Mesenchymal stem cell (in vitro differentiated cells and primary cell): ENCODE data around the gene CCDC169.
A peak's percentile ranks its signal among the peaks of the same experiment; 100 is the strongest.

Experiments used
- DNase-seq: peaks from one replicate; pipeline ENCODE4 v3.0.0-alpha.2; 2013
- H2AFZ ChIP-seq: one replicate; pipeline ENCODE4 v1.6.1; 2013; ENCODE audit warnings: low read depth, mild to moderate bottlenecking, control low read depth, inconsistent platforms, low read length, moderate library complexity
- H2AK5ac ChIP-seq: 2 replicates; pipeline ENCODE4 v1.6.1; 2013; ENCODE audit warnings: low read length, moderate library complexity, mild to moderate bottlenecking, inconsistent platforms; ENCODE audit not compliant: severe bottlenecking
- H2BK120ac ChIP-seq: one replicate; pipeline ENCODE4 v1.6.1; 2013; ENCODE audit warnings: low read depth, mild to moderate bottlenecking, inconsistent platforms, low read length, moderate library complexity
- H2BK12ac ChIP-seq, 2 experiments: one replicate each; pipeline ENCODE4 v1.6.1; 2013; ENCODE audit warnings: inconsistent platforms in 2 of 2, low read length in 2 of 2, mild to moderate bottlenecking in 2 of 2, moderate library complexity in 2 of 2, control low read depth in 1 of 2
- H2BK15ac ChIP-seq: one replicate; pipeline ENCODE4 v1.6.1; 2013; ENCODE audit warnings: mild to moderate bottlenecking, low read depth, inconsistent platforms; ENCODE audit not compliant: poor library complexity, severe bottlenecking
- H2BK5ac ChIP-seq: 2 replicates; pipeline ENCODE4 v1.6.1; 2013; ENCODE audit warnings: low read depth, mild to moderate bottlenecking, low read length, control low read depth, inconsistent platforms; ENCODE audit not compliant: poor library complexity, severe bottlenecking
- H3K14ac ChIP-seq, 2 experiments: one replicate each; pipeline ENCODE4 v1.6.1; 2013; ENCODE audit warnings: inconsistent platforms in 2 of 2, low read length in 2 of 2, control low read depth in 1 of 2, mild to moderate bottlenecking in 1 of 2, moderate library complexity in 1 of 2
- H3K18ac ChIP-seq, 2 experiments: one replicate each; pipeline ENCODE4 v1.6.1; 2013; ENCODE audit warnings: inconsistent platforms in 2 of 2, low read length in 2 of 2, control low read depth in 1 of 2, low read depth in 1 of 2, mild to moderate bottlenecking in 1 of 2
- H3K23ac ChIP-seq, 2 experiments: one replicate each; pipeline ENCODE4 v1.6.1; 2013; ENCODE audit warnings: inconsistent platforms in 2 of 2, low read length in 2 of 2, mild to moderate bottlenecking in 2 of 2, moderate library complexity in 2 of 2, control low read depth in 1 of 2
- H3K27ac ChIP-seq: 2 replicates; pipeline ENCODE4 v1.5.1; 2013; ENCODE audit warnings: mild to moderate bottlenecking, moderate library complexity, low read length, control low read depth, inconsistent platforms; ENCODE audit not compliant: poor library complexity, severe bottlenecking
- H3K27me3 ChIP-seq, 2 experiments: 2 replicates each; pipeline versions ENCODE4 v1.6.1 to v1.7.0; 2013; ENCODE audit warnings: low read length in 2 of 2, mild to moderate bottlenecking in 2 of 2, moderate library complexity in 2 of 2, control low read depth in 1 of 2, inconsistent platforms in 1 of 2; ENCODE audit not compliant: control insufficient read depth in 1 of 2, insufficient read depth in 1 of 2
- H3K36me3 ChIP-seq, 2 experiments: 2 replicates each; pipeline versions ENCODE4 v1.6.1 to v1.7.0; 2013; ENCODE audit warnings: low read length in 2 of 2, control low read depth in 1 of 2, inconsistent platforms in 1 of 2, low read depth in 1 of 2, mild to moderate bottlenecking in 1 of 2; ENCODE audit not compliant: insufficient read depth in 2 of 2, control insufficient read depth in 1 of 2
- H3K4ac ChIP-seq, 2 experiments: one replicate each; pipeline ENCODE4 v1.6.1; 2013; ENCODE audit warnings: inconsistent platforms in 2 of 2, low read length in 2 of 2, mild to moderate bottlenecking in 2 of 2, moderate library complexity in 2 of 2, control low read depth in 1 of 2, low read depth in 1 of 2
- H3K4me1 ChIP-seq: 2 replicates; pipeline ENCODE4 v1.6.1; 2013; ENCODE audit warnings: low read depth, low read length, control low read depth; ENCODE audit not compliant: control insufficient read depth, insufficient read depth
- H3K4me2 ChIP-seq: 2 replicates; pipeline ENCODE4 v1.6.1; 2013; ENCODE audit warnings: low read length, mild to moderate bottlenecking, inconsistent platforms; ENCODE audit not compliant: poor library complexity, severe bottlenecking
- H3K4me3 ChIP-seq, 2 experiments: 2 replicates each; pipeline versions ENCODE4 v1.5.1 to v1.7.0; 2013; ENCODE audit warnings: low read length in 2 of 2, mild to moderate bottlenecking in 2 of 2, control low read depth in 1 of 2, low read depth in 1 of 2; ENCODE audit not compliant: insufficient read depth in 1 of 2
- H3K79me1 ChIP-seq: replicated peaks from 2 replicates; pipeline ENCODE4 v1.6.1; 2013; ENCODE audit warnings: mild to moderate bottlenecking, control low read depth, low read length, inconsistent platforms; ENCODE audit not compliant: poor library complexity, severe bottlenecking
- H3K9ac ChIP-seq: 2 replicates; pipeline ENCODE4 v1.7.0; 2013; ENCODE audit warnings: mild to moderate bottlenecking, low read length, moderate library complexity
- H3K9me3 ChIP-seq: 2 replicates; pipeline ENCODE4 v1.7.0; 2013; ENCODE audit warnings: mild to moderate bottlenecking, low read length; ENCODE audit not compliant: control insufficient read depth
- H4K8ac ChIP-seq: one replicate; pipeline ENCODE4 v1.6.1; 2013; ENCODE audit warnings: inconsistent platforms, mild to moderate bottlenecking, low read length, moderate library complexity
- H4K91ac ChIP-seq: one replicate; pipeline ENCODE4 v1.6.1; 2013; ENCODE audit warnings: mild to moderate bottlenecking, low read length, inconsistent platforms
- WGBS: methylation state at CpG from one replicate; pipeline ENCODE4 v1.1.7; 2013; ENCODE audit warnings: mixed read lengths; 5-methylcytosine and 5-hydroxymethylcytosine counted together

CCDC169 gene

DNA sequence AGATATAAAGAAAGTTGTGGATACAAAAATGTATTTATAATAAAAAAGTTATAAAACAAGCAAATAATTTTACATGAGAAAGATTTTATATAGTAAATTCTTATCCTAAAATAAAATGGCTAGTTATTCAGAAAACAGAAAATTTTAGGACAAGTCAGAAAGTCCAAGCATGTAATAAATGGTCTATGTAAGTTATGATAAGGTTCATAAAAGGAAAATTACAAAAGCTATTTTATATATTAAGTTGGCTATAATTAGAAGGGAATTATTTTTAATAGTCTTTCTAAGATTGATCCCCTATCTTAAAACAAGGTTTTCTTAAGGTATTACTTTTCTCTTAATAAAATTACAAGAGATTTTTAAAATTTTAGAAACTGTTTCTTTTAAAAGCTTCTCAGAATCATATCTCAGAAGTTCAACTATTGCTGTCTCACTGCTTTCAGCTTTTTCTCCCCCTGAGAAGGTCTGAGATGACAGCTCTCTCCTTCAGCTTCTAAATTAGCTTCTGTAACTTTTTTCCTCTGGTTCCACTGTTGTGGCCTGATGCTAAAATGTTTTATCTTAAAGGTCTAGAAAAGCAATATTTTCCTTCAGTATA is 8.7 kb downstream of the CCDC169 start:
- H3K4ac ChIP-seq: no peak overlapping the region
- no peak overlapping the region for H2BK12ac ChIP-seq
- H2BK120ac ChIP-seq: no peak overlapping the region
- no peak overlapping the region for H3K27ac ChIP-seq
- peaks cover 17% of the 10 kb centered on the region for H3K9me3 ChIP-seq
- no peak overlapping the region for H4K8ac ChIP-seq
- H3K9ac ChIP-seq: no peak overlapping the region
- H4K91ac ChIP-seq: no peak overlapping the region
- H3K23ac ChIP-seq: no peak overlapping the region
- no peak overlapping the region for H3K18ac ChIP-seq
- H3K4me2 ChIP-seq: no peak overlapping the region
- H2BK5ac ChIP-seq: no peak overlapping the region
- no peak overlapping the region for H3K14ac ChIP-seq
- H3K79me1 ChIP-seq: no peaks in the 10 kb centered on the region
- H3K27me3 ChIP-seq: no peaks in the 10 kb centered on the region
- no peak overlapping the region for H3K4me3 ChIP-seq
- H2AK5ac ChIP-seq: no peak overlapping the region
- H3K4me1 ChIP-seq: no peaks in the 10 kb centered on the region
- DNase-seq: no peak
- H2AFZ ChIP-seq: no peak overlapping the region
- H2BK15ac ChIP-seq: no peak overlapping the region
- H3K36me3 ChIP-seq: no peaks in the 10 kb centered on the region

DNA sequence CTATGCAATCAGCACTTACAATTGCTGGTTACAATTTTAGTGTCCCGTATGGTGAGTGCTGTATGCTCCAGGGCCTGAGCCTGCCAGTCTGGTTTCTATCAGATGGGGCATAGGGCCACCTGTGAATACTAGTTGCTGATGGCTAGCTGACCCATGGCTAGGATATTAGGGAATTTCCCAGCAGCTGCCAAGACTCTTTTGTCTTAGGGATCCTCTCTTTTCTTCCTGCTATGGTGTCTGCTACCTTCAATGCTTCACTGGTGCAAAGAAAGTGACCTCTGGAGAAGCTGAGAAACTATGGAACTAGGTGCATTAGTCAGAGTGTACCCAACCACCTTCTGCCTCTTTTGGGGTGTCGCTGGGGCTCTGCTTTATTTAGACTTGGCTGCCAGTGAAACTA is 11.6 kb downstream of the CCDC169 start:
- Histone ChIP-seq H2AFZ (no peak overlapping the region), H3K27ac (no peak overlapping the region), H3K23ac (no peak overlapping the region), H4K8ac (no peak overlapping the region), H4K91ac (no peak overlapping the region), H3K18ac (no peak overlapping the region), H3K14ac (no peak overlapping the region), H3K9ac (no peak overlapping the region), H3K36me3 (no peaks in the 10 kb centered on the region), H2BK12ac (no peak overlapping the region), H2BK5ac (no peak overlapping the region), H2AK5ac (no peak overlapping the region), H3K4me1 (no peaks in the 10 kb centered on the region), H3K79me1 (no peaks in the 10 kb centered on the region), H3K4me3 (no peak overlapping the region), H3K9me3 (peaks cover 17% of the 10 kb centered on the region), H3K4me2 (no peak overlapping the region), H3K27me3 (no peaks in the 10 kb centered on the region), H2BK120ac (no peak overlapping the region), H2BK15ac (no peak overlapping the region), H3K4ac (no peak overlapping the region)
- WGBS: 84% methylated on average over 2 of the region's 2 CpGs
- DNase-seq: no peak

DNA sequence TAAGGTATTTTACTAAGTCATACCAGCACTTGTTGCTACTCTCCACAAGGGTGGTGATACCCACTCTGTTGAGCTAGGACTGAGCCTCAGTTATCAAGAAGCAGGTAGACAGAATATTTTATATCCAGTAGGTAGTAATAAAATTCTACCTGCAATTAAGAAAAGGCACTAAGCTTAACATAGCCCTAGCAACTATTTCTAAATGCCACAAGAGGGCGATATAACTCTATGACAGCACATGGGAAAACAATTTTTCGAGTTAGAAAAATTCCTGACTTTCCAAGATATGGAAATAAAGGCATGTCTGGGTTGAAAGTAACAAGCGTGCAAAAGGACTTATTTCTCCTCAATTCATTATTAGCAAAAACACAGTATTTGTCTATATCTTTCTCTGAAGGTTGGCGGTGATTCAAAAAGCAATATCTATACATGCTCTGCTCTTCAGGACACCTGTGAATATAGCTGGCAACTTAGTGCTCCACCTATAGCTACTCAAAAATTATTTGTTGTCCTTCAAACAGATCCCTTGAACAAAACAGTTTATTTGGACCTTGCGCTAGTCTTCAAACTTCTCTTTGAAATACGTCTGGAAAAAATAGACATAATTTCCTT is 14.7 kb downstream of the CCDC169 start:
- no peak overlapping the region for H4K8ac ChIP-seq
- 74% methylated on average over 4 of the region's 6 CpGs for WGBS

DNA sequence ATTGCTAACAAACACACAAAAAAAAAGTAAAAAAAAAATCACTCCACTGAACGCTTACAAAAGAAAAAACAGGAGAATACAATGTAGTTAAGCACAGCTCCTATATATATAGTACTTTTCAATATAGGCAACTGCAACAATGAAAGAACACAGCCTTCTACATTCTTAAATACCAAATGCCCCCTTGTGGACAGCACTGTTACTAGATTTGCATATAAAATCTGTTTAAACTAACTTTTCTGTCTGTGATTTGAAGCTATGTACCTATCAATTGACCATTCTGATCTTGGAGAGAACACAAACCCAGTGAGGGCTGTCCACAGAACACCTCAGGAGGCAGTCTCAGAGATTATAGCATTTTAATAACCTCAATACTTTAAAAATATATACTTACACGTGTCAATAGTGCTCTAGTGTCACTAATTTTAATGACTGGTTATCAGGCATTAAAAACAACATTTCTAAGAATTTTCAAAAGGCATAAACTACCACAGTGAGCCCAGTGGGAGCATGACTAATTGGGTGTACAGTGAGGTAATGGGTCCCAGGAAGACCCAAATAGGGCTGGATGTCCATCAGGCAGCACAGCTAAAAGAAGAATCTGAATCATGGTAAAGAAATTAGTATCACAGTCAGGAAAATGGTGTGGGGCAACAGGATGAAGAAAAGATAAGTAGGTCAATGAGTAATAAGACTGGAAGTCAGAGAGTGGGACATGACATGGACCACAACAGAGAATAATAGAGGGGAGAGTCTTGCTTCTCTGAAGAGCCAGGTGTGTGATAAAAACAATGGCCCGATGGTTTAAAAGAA is 22.2 kb downstream of the CCDC169 start:
- Histone ChIP-seq H3K79me1 (no peaks in the 10 kb centered on the region), H3K9me3 (no peaks in the 10 kb centered on the region), H3K23ac (no peak overlapping the region), H4K91ac (no peak overlapping the region), H2BK12ac (no peak overlapping the region), H3K4ac (no peak overlapping the region), H3K14ac (no peak overlapping the region), H2BK5ac (no peak overlapping the region), H2BK120ac (no peak overlapping the region), H3K4me2 (no peak overlapping the region), H4K8ac (no peak overlapping the region), H3K36me3 (no peaks in the 10 kb centered on the region), H2AK5ac (no peak overlapping the region), H3K27ac (no peak overlapping the region), H2BK15ac (no peak overlapping the region), H3K4me3 (no peak overlapping the region), H3K18ac (no peak overlapping the region), H3K4me1 (no peaks in the 10 kb centered on the region), H3K9ac (peak overlapping the region; percentile 66), H3K27me3 (no peaks in the 10 kb centered on the region), H2AFZ (no peak overlapping the region)
- 100% methylated on average over 1 of the region's 3 CpGs for WGBS
- DNase-seq: peak; percentile 60

More for the DNA sequence above, 14.7 kb downstream of the CCDC169 start:
- Histone ChIP-seq H3K9ac (no peak overlapping the region), H3K27ac (no peak overlapping the region), H3K9me3 (peaks cover 4% of the 10 kb centered on the region), H2BK120ac (no peak overlapping the region), H2AK5ac (no peak overlapping the region), H3K14ac (no peak overlapping the region), H3K18ac (no peak overlapping the region), H3K4me3 (no peak overlapping the region), H2BK5ac (no peak overlapping the region), H3K4me2 (no peak overlapping the region), H3K23ac (no peak overlapping the region), H2BK12ac (no peak overlapping the region), H2AFZ (no peak overlapping the region), H4K91ac (no peak overlapping the region), H3K4me1 (no peaks in the 10 kb centered on the region), H3K4ac (no peak overlapping the region), H3K27me3 (no peaks in the 10 kb centered on the region), H3K36me3 (peaks cover 0 to 4% of the 10 kb centered on the region in 2 experiments), H2BK15ac (no peak overlapping the region), H3K79me1 (no peaks in the 10 kb centered on the region)
- peak; percentile 50 for DNase-seq
